T-helper 2 cell treated with Interferon-gamma antibody and Interleukin-4, amounts not matched to agents 100 ng/mL and 5 ng/mL, for 36 hours (primary cell): ENCODE measurements around the gene CLEC3B. TPM values are rescaled to one million over a fixed set of nuclear protein-coding genes. Genes with fewer than 3 reads are reported as not detected.

Experiments
- intact Hi-C: fragments of 100-400 bp; cut with micrococcal nuclease; formaldehyde crosslinking; loops from one replicate; pipeline ENCODE4 v1.15.1; 2023
- total RNA-seq: library from RNA; stranded (reverse); gene quantifications from 2 replicates; pipeline ENCODE4 v1.2.3, GENCODE V29; 2022

The CLEC3B gene
- total RNA-seq, 1 donor from 2014 or later, result 0.36 TPM

- intact Hi-C loops, result loop anchor here (10.0 kb wide), 1 partner anchor 1040 kb away; no protein-coding TSS in a partner anchor
These were observed 8.6 kb downstream of the CLEC3B start for GRCh38 chr3:45034612-45035252.

- intact Hi-C loops, result loop anchor here (2.0 to 10.0 kb wide), 4 partner anchors 475 to 1039 kb away; no protein-coding TSS in a partner anchor
These were observed 9.6 kb downstream of the CLEC3B start for GRCh38 chr3:45035441-45036301.

GRCh38 chr3:45037720-45038455 lies 11.8 kb downstream of the CLEC3B start:
- intact Hi-C loops, result loop anchor here (1.0 to 10.0 kb wide), 7 partner anchors 306 to 1037 kb away; no protein-coding TSS in a partner anchor

- intact Hi-C loops, result loop anchor here (2.0 to 5.0 kb wide), 5 partner anchors 13 to 186 kb away; partner anchors contain the start of gene TMEM158
These were observed 15.6 kb downstream of the CLEC3B start for GRCh38 chr3:45041666-45042065.

GRCh38 chr3:45042162-45042561 lies 16.1 kb downstream of the CLEC3B start:
- intact Hi-C loops, result loop anchor here (5.0 kb wide), 1 partner anchor 185 kb away; the partner anchor contains the start of gene TMEM158

GRCh38 chr3:45043728-45044299 lies 17.7 kb downstream of the CLEC3B start:
- intact Hi-C loops, result loop anchor here (5.0 kb wide), 1 partner anchor 183 kb away; the partner anchor contains the start of gene TMEM158

GRCh38 chr3:45048244-45048643 lies 22.1 kb downstream of the CLEC3B start:
- intact Hi-C loops, result no loop called here

GRCh38 chr3:45049807-45050206 lies 23.7 kb downstream of the CLEC3B start:
- intact Hi-C loops, result no loop called here

GRCh38 chr3:45051685-45052084 lies 25.6 kb downstream of the CLEC3B start:
- intact Hi-C loops, result no loop called here

GRCh38 chr3:45053805-45054195 lies 27.7 kb downstream of the CLEC3B start:
- intact Hi-C loops, result loop anchor here (2.0 kb wide), 1 partner anchor 13 kb away; no protein-coding TSS in a partner anchor

- intact Hi-C loops, result loop anchor here (2.0 kb wide), 1 partner anchor 14 kb away; no protein-coding TSS in a partner anchor
These were observed 28.2 kb downstream of the CLEC3B start for GRCh38 chr3:45054196-45054857.

GRCh38 chr3:45055032-45055410 lies 28.9 kb downstream of the CLEC3B start:
- intact Hi-C loops, result loop anchor here (2.0 kb wide), 1 partner anchor 14 kb away; no protein-coding TSS in a partner anchor

- intact Hi-C loops, result loop anchor here (2.0 kb wide), 1 partner anchor 15 kb away; no protein-coding TSS in a partner anchor
These were observed 29.5 kb downstream of the CLEC3B start for GRCh38 chr3:45055411-45056143.

GRCh38 chr3:45056608-45057301 lies 30.7 kb downstream of the CLEC3B start:
- intact Hi-C loops, result no loop called here

GRCh38 chr3:45057557-45057956 lies 31.5 kb downstream of the CLEC3B start:
- intact Hi-C loops, result no loop called here

GRCh38 chr3:45059132-45059531 lies 33.0 kb downstream of the CLEC3B start:
- intact Hi-C loops, result no loop called here

GRCh38 chr3:45060165-45060892 lies 34.2 kb downstream of the CLEC3B start:
- intact Hi-C loops, result no loop called here

- intact Hi-C loops, result no loop called here
These were observed 36.6 kb downstream of the CLEC3B start for GRCh38 chr3:45062697-45063070.
